HepG2 (cell line): ENCODE results near the gene SLC43A1. TPM values are rescaled to one million over a fixed set of nuclear protein-coding genes. Genes with fewer than 3 reads are reported as not detected.

Experiments
- ATAC-seq: fragments of 200-7000 bp; cut with Tn5 transposase; 3 replicates; pipeline ENCODE4 v1.9.1; 2020; ENCODE audit warnings: mild to moderate bottlenecking, moderate library complexity
- BruUV-seq: library from RNA; stranded (reverse); fragments of 400-500 nt; replicated peaks from 2 replicates; lab custom pipeline; 2021; lab: Mats Ljungman, UMichigan
- CTCF ChIA-PET: fragments of 300-600 bp; formaldehyde crosslinking; extraction: SDS; loops from one replicate; lab custom pipeline; 2021; ENCODE audit warnings: low total read pairs, inconsistent platforms, low intra/inter-chr PET ratio; lab: Yijun Ruan, JAX
- POLR2A ChIA-PET: fragments of 350-600 bp; sonication (Branson Sonifier 250); formaldehyde crosslinking; loops from one replicate; lab custom pipeline; 2020; ENCODE audit warnings: antibody characterized with exemption, inconsistent platforms; lab: Yijun Ruan, JAX
- DNase-seq: peaks from one replicate; pipeline ENCODE4 v3.0.0-alpha.2; 2015; ENCODE audit warnings: low spot score
- FAIRE-seq: peaks from 3 replicates; lab custom pipeline; 2011; peaks lifted over from hg19 to GRCh38; lab: Jason Lieb, UNC
- H2AFZ ChIP-seq: one replicate; pipeline ENCODE4 v1.6.1; 2011; ENCODE audit warnings: low read length, inconsistent platforms
- H3K27ac ChIP-seq: fragments of 300-600 bp; 3 replicates; pipeline ENCODE4 v1.8.0; 2011; ENCODE audit warnings: mixed run types, mild to moderate bottlenecking, mixed read lengths, low read length, inconsistent platforms; ENCODE audit not compliant: insufficient read depth; ENCODE audit errors: extremely low read length
- H3K27me3 ChIP-seq, 2 experiments: fragments of 200-600 bp in 1 of 2; 2 replicates in 1 of 2; 3 replicates in 1 of 2; pipeline versions ENCODE4 v1.6.0 to v1.8.0; 2011; ENCODE audit warnings: low read length in 2 of 2, mild to moderate bottlenecking in 2 of 2, moderate library complexity in 2 of 2, inconsistent platforms in 1 of 2; ENCODE audit not compliant: insufficient read depth in 2 of 2, control insufficient read depth in 1 of 2
- H3K36me3 ChIP-seq, 2 experiments: fragments of 200-600 bp in 1 of 2; replicated peaks in 1 of 2; 2 replicates in 1 of 2; 3 replicates in 1 of 2; pipeline versions ENCODE4 v1.5.1 to v1.8.0; 2011; ENCODE audit warnings: low read length in 2 of 2, inconsistent platforms in 1 of 2; ENCODE audit not compliant: insufficient read depth in 2 of 2, control insufficient read depth in 1 of 2
- H3K4me1 ChIP-seq: 2 replicates; pipeline ENCODE4 v1.5.1; 2012; ENCODE audit warnings: low read length, inconsistent platforms; ENCODE audit not compliant: insufficient read depth
- H3K4me2 ChIP-seq: 2 replicates; pipeline ENCODE4 v1.6.0; 2011; ENCODE audit warnings: low read depth, low read length, inconsistent platforms
- H3K4me3 ChIP-seq, 3 experiments: fragments of 200-600 bp in 1 of 3; sonication (generic), shearing (Covaris generic) in 1 of 3; replicated peaks in 1 of 3; 2 replicates each; pipeline ENCODE4 v1.5.1; 2011 to 2016; ENCODE audit warnings: low read length in 3 of 3, inconsistent platforms in 2 of 3, low read depth in 2 of 3, mild to moderate bottlenecking in 2 of 3, control low read depth in 1 of 3, mixed read lengths in 1 of 3; ENCODE audit not compliant: insufficient read depth in 1 of 3
- H3K79me2 ChIP-seq: one replicate; pipeline ENCODE4 v1.6.1; 2011; ENCODE audit warnings: low read length, inconsistent platforms; ENCODE audit not compliant: insufficient read depth
- H3K9ac ChIP-seq: 2 replicates; pipeline ENCODE4 v1.6.0; 2011; ENCODE audit warnings: mild to moderate bottlenecking, low read depth, low read length, inconsistent platforms; ENCODE audit not compliant: insufficient read depth
- H3K9me3 ChIP-seq: 2 replicates; pipeline ENCODE4 v1.5.1; 2012; ENCODE audit warnings: mild to moderate bottlenecking, low read length
- H4K20me1 ChIP-seq: 2 replicates; pipeline ENCODE4 v1.6.0; 2011; ENCODE audit warnings: inconsistent platforms, mild to moderate bottlenecking, low read length, moderate library complexity; ENCODE audit not compliant: insufficient read depth
- RBM22 ChIP-seq: fragments of 200-400 bp; formaldehyde crosslinking; optimal IDR thresholded peaks from 2 replicates; pipeline ENCODE3; 2017; ENCODE audit warnings: mild to moderate bottlenecking, low read length, moderate library complexity
- ZNF629 ChIP-seq: sonication (generic); formaldehyde crosslinking; conservative IDR thresholded peaks from 2 replicates; pipeline ENCODE4 v1.5.0; 2020; ENCODE audit warnings: missing genetic modification reagents
- WGBS: methylation state at CpG from one replicate; pipeline ENCODE4 v1.1.6; 2017; ENCODE audit warnings: low lambda C conversion rate; 5-methylcytosine and 5-hydroxymethylcytosine counted together
- in situ Hi-C: cut with HindIII; loops from 2 replicates; pipeline ENCODE4 v1.10.0; 2017; ENCODE audit warnings: low pct_unique_long_range_greater_than_20kb; ENCODE audit not compliant: extremely low pct_ligation_motif_present
- intact Hi-C: fragments of 100-400 bp; cut with micrococcal nuclease; formaldehyde crosslinking; loops from one replicate; pipeline ENCODE4 v1.10.0; 2022; ENCODE audit not compliant: unreplicated experiment
- polyA plus RNA-seq, 8 experiments: library from polyadenylated mRNA; depleted of rRNA in 3 of 8; stranded (reverse) in 7 of 8; unstranded in 1 of 8; fragments of >200 nt; fragmentation: Illumina TruSeq in 4 of 8; extraction: Trizol in 4 of 8; gene quantifications; 2 replicates each; pipeline versions ENCODE4 v1.2.1 to v1.2.3, GENCODE V29; 2011 to 2016; ENCODE audit warnings: low read depth in 4 of 8, missing spikeins in 1 of 8, mixed read lengths in 1 of 8; ENCODE audit not compliant: insufficient read depth in 1 of 8
- total RNA-seq, 5 experiments: library from RNA; depleted of rRNA; stranded (reverse); fragments of >200 nt; fragmentation: Illumina TruSeq; extraction: Trizol; gene quantifications; 2 replicates each; pipeline ENCODE4 v1.2.3, GENCODE V29; 2016; ENCODE audit warnings: low read depth in 1 of 5
- TF ChIP-seq, protein P1 (sequence below): sonication (generic); formaldehyde crosslinking; IDR thresholded peaks from 2 replicates; pipeline ENCODE4 v1.4.0; 2020; ENCODE audit warnings: mild to moderate bottlenecking, missing genetic modification reagents
- TF ChIP-seq, protein P2 (sequence below): sonication (generic); formaldehyde crosslinking; IDR thresholded peaks from 2 replicates; pipeline ENCODE4 v1.8.1; 2023; ENCODE audit warnings: mild to moderate bottlenecking, missing genetic modification reagents, borderline replicate concordance

SLC43A1 gene
- total and polyA plus RNA-seq, 2 of the 13 experiments (the other 11 are each of a cell fraction or from before 2014, with no cell fraction given) = 72.3 to 87.6 TPM

DNA sequence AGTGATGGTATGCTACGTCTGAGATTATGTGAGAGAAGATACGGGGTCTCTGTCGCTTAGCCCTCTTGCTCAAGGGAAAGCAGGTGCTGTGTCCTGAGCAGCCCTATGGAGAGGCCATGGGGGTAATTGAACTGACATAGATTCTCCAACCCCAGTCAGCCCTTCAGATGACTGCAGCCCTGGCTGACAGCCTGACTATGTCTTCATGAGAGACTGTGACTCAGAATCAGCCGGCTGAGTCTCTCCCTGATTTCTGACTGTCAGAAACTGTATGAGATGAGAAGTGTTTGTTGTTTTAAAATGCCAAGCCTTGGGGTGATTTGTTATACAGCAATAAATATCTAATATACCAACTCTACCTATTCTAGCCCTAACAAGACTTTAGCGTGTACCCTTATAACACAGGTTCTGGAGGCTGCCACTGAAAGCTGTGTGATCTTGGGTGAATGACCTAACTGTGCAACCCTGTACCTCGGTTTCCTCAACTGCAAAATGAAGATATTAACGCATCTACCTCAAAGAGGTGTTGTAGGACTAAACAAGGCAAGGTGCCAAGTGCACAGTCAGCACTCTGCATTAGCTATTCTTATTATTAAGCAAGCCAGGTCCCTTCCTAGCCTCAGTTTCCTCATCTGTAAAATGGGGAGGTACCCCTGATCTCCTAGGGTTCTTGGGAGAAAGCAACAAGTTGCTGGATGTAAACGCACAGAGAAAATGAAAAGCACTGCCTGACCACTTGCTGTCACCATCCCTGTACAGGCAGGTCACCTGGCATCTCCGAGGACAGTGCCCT, 24.9 kb downstream of the SLC43A1 start (continued):
- TF ChIP-seq, protein P1, sequence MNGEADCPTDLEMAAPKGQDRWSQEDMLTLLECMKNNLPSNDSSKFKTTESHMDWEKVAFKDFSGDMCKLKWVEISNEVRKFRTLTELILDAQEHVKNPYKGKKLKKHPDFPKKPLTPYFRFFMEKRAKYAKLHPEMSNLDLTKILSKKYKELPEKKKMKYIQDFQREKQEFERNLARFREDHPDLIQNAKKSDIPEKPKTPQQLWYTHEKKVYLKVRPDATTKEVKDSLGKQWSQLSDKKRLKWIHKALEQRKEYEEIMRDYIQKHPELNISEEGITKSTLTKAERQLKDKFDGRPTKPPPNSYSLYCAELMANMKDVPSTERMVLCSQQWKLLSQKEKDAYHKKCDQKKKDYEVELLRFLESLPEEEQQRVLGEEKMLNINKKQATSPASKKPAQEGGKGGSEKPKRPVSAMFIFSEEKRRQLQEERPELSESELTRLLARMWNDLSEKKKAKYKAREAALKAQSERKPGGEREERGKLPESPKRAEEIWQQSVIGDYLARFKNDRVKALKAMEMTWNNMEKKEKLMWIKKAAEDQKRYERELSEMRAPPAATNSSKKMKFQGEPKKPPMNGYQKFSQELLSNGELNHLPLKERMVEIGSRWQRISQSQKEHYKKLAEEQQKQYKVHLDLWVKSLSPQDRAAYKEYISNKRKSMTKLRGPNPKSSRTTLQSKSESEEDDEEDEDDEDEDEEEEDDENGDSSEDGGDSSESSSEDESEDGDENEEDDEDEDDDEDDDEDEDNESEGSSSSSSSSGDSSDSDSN (CRISPR knock-in tag) = 0 out of 2 replicates have a peak, but pooled peaks have one; percentile 16
- peak; percentile 57 for TF ChIP-seq ZNF629 (CRISPR knock-in tag)

DNA sequence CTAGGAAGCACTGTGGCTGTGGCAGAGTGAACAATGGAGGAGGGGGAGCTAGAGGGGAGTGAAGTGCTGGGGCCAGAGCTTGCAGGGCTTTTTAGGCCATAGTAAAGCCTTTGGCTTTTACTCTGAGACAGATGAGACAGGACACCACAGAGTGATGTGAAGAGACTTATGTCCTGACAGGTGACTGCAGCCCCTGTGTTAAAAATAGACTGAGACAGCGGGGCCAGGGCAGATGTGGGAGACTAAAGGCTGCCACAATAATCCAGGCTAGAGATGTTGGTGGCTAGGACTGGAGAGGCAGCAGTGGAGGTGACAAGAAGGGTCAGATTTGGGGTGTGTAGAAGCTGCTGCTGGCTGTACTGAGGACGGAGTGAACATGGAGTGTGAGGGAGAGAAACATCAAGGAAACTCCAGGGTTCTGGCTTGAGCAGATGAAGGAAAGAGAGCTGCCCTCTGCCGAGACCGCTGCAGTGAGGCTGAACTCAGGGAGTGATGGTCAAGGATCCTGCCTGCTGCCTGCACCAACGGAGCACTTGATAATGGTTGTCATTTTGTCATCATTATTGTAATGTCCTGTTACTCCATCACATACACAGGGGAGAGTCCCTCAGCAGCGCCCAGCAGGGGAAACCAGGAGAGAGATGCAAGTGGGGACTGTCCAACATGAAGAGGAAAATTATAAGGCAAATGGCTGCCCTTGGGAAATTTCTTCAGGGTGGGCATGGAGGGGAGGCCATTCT, 27.4 kb downstream of the SLC43A1 start:
- in situ Hi-C loops (no loop called here), intact Hi-C loops (no loop called here)
- no TSS peak for BruUV-seq
- H3K4me1 ChIP-seq = peaks cover 3% of the 10 kb centered on the region
- no peaks in the 10 kb centered on the region for H3K9me3 ChIP-seq
- TF ChIP-seq RBM22 = peak; percentile 20
- TF ChIP-seq, protein P2, sequence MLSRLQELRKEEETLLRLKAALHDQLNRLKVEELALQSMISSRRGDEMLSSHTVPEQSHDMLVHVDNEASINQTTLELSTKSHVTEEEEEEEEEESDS = no peak
- no peak overlapping the region for H3K9ac ChIP-seq
- no peaks in the 10 kb centered on the region for H3K79me2 ChIP-seq
- FAIRE-seq (no peak), ATAC-seq (no peak), DNase-seq (no peak)
- WGBS = 100% methylated on average over 6 of the region's 6 CpGs
- no peak overlapping the region for H2AFZ ChIP-seq
- H3K27me3 ChIP-seq = no peaks in the 10 kb centered on the region
- no peak overlapping the region for H3K4me3 ChIP-seq
- H3K27ac ChIP-seq = no peak overlapping the region
- H3K36me3 ChIP-seq = peaks cover 55 to 85% of the 10 kb centered on the region in 2 experiments
- POLR2A ChIA-PET = no interaction called here
- no peaks in the 10 kb centered on the region for H4K20me1 ChIP-seq
- CTCF ChIA-PET = no interaction called here
- H3K4me2 ChIP-seq = no peak overlapping the region
